Muscle layer of colon (tissue), 2 donors: Measurements from ENCODE around the gene AKAP13.

Source experiments
- H3K27ac ChIP-seq: one replicate; pipeline ENCODE4 v1.7.0; 2013; ENCODE audit warnings: low read depth, mild to moderate bottlenecking, low read length, moderate library complexity
- H3K27me3 ChIP-seq, 2 donors: one replicate each; pipeline ENCODE4 v1.7.0; 2013; ENCODE audit warnings: low read length in 2 of 2, mild to moderate bottlenecking in 2 of 2; ENCODE audit not compliant: insufficient read depth in 2 of 2, control insufficient read depth in 1 of 2
- H3K36me3 ChIP-seq: one replicate; pipeline ENCODE4 v1.7.0; 2013; ENCODE audit warnings: mild to moderate bottlenecking, low read length; ENCODE audit not compliant: insufficient read depth
- H3K4me1 ChIP-seq: one replicate; pipeline ENCODE4 v1.7.0; 2013; ENCODE audit warnings: mild to moderate bottlenecking, low read length; ENCODE audit not compliant: insufficient read depth
- H3K4me3 ChIP-seq, 2 donors: one replicate each; pipeline ENCODE4 v1.7.0; 2013; ENCODE audit warnings: low read length in 2 of 2, low read depth in 1 of 2, mild to moderate bottlenecking in 1 of 2, moderate library complexity in 1 of 2
- H3K9ac ChIP-seq: one replicate; pipeline ENCODE4 v1.7.0; 2013; ENCODE audit warnings: low read length
- H3K9me3 ChIP-seq: one replicate; pipeline ENCODE4 v1.7.0; 2013; ENCODE audit warnings: mild to moderate bottlenecking, low read length
- donor health status: abdominal sarcoma.
- donor health status: Adenocarcinoma of cecum.

AKAP13 gene

DNA sequence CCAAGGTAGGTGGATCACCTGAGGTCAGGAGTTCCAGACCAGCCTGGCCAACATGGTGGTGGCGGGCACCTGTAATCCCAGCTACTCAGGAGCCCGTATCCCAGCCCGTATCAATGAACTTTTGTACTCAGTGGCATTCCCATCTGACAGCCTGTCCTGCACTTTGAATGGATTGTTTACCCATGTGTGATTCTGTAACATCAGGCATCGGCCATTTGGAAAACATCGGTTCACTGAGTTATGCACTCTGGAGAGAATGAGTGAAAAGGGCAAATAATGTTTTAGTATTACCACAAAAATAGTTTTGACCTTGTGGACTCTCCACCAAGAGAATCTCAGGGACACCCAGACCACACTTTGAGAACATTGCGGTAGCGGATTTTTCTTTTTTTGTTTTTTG, 400.7 kb downstream of the AKAP13 start:
- Histone ChIP-seq H3K9me3 (no peaks in the 10 kb centered on the region), H3K4me3 (no peak overlapping the region), H3K27me3 (no peaks in the 10 kb centered on the region), H3K27ac (no peak overlapping the region), H3K9ac (no peak overlapping the region), H3K4me1 (peaks cover 7% of the 10 kb centered on the region), H3K36me3 (no peaks in the 10 kb centered on the region)

DNA sequence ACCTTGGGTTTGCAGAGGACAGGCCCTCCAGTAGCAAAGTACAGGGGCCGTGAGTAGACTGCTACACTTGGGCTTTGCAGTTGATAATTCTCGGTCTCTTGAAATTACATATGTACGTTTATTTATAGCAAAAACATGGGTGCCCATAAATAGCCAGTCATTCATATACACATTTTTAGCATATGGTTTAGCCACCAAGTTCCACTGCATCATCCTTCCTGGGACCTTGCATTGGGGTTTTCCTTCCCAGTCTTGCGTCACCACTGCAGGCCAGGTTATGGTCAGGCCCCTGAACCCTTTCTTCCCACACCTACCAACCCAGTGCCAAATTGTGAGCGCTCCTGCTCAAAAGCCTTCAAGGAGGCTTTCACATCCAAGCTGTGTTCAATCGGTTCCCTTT, 401.7 kb downstream of the AKAP13 start:
- H3K4me1 ChIP-seq: peaks cover 14% of the 10 kb centered on the region
- no peak overlapping the region for H3K27ac ChIP-seq
- H3K36me3 ChIP-seq: no peaks in the 10 kb centered on the region
- H3K27me3 ChIP-seq: no peaks in the 10 kb centered on the region
- no peak overlapping the region for H3K9ac ChIP-seq
- H3K9me3 ChIP-seq: no peaks in the 10 kb centered on the region
- H3K4me3 ChIP-seq: no peak overlapping the region

DNA sequence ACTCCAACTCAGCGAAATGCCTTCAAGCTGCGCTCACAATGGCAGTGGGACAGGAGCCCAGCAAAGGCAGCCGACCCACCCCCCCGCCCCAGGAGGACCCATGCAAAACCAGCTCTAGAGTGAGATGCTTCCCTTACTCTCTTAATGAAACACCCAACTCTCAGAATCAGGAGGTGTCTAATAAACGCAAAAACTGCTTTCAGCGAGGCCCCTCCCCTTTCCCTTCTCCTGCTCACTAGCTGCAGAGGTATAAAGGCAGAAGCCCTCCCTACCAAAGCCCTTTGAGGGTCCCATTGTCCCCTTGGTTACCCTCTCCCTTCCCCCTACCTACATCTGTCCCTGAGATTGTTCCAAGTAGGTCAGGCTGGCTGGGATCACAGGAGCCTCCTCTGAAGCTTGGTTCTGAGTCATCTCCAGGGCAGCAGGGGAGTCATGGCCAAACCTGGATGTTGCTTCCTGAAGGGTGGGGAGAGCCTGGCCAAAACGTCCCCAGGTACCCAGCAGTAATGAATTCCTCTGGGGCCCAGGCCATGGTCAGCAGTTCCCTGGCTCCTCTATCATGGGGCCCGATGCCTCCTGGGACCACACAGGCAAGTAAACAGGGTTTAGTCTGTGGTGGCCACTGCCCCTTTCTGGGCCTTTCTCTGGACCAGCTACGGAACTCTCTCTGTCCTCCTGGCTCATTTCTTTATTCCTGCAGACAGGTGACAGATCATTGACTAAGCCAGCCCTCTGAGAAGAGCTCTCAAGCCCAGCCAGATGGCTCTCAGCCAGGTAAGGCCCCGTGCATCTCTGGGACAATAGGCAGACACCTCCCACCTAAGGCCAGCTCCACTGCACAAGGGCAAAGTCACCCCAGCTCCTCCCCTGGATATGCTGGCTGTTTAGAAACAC, 405.7 kb downstream of the AKAP13 start:
- H3K36me3 ChIP-seq: no peaks in the 10 kb centered on the region
- H3K9ac ChIP-seq: no peak overlapping the region
- H3K9me3 ChIP-seq: no peaks in the 10 kb centered on the region
- H3K27me3 ChIP-seq: no peaks in the 10 kb centered on the region
- H3K27ac ChIP-seq: no peak overlapping the region
- peaks cover 14% of the 10 kb centered on the region for H3K4me1 ChIP-seq
- H3K4me3 ChIP-seq: no peak overlapping the region

DNA sequence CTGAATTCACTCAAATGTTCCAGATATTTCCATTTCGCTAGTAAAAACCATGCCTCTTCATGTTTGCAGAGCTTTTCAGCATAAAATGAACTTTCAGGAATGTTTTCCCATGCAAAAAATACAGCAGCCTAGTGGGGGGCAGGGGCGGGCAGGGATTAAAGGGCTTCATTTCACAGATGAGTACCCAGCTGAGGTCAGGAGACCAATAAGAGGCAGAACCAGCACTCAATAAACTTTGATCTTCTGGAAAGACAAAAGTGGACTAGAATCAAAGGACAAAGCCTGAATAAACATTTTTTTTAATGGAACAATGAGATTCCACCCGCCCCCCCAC, 406.3 kb downstream of the AKAP13 start:
- peaks cover 14% of the 10 kb centered on the region for H3K4me1 ChIP-seq
- H3K9me3 ChIP-seq: no peaks in the 10 kb centered on the region
- H3K27ac ChIP-seq: no peak overlapping the region
- no peaks in the 10 kb centered on the region for H3K36me3 ChIP-seq
- no peak overlapping the region for H3K9ac ChIP-seq
- no peaks in the 10 kb centered on the region for H3K27me3 ChIP-seq
- no peak overlapping the region for H3K4me3 ChIP-seq

- Histone ChIP-seq H3K4me3 (no peak overlapping the region), H3K9ac (no peak overlapping the region), H3K9me3 (no peaks in the 10 kb centered on the region), H3K27ac (no peak overlapping the region), H3K36me3 (no peaks in the 10 kb centered on the region), H3K4me1 (peaks cover 25% of the 10 kb centered on the region), H3K27me3 (no peaks in the 10 kb centered on the region)
Measured at GRCh38 chr15:85788771-85789495, 408.5 kb downstream of the AKAP13 start.

GRCh38 chr15:85789496-85789875, 409.1 kb downstream of the AKAP13 start:
- Histone ChIP-seq H3K36me3 (no peaks in the 10 kb centered on the region), H3K4me3 (no peak overlapping the region), H3K27me3 (no peaks in the 10 kb centered on the region), H3K9me3 (no peaks in the 10 kb centered on the region), H3K4me1 (peaks cover 25% of the 10 kb centered on the region), H3K27ac (no peak overlapping the region), H3K9ac (no peak overlapping the region)

DNA sequence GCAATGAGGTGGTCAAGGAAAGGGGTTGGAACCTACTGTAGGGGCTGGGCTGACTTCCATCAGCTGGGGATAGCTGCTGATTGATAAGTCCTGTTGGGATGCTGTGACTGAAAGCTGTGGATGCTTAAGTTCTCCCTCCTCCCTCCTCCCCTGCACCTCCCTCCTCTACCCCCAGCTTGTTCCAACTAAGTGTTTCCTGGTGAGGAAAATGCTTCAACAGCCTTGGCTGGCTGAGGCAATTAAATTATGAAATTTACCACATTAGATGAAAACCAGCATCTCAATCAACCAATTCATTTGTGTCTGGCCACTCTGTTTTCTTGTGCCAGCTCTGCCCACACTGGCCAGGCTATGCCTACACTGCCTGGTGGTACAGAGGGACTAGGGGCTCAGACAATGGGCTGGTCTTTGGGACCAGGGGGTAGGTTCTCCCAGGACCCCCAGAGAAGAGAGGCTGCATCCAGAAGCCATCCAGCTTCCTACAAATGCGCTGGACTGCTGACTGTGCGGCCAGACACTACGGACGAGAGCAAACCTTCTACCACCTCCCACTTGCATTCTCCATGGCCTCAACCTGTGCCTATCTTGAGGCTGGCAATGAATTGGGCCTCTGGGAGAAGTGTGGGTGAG, 411.8 kb downstream of the AKAP13 start:
- Histone ChIP-seq H3K27ac (no peak overlapping the region), H3K9ac (no peak overlapping the region)

GRCh38 chr15:85792912-85793590, 412.6 kb downstream of the AKAP13 start:
- no peak overlapping the region for H3K27ac ChIP-seq
- H3K4me1 ChIP-seq: peaks cover 19% of the 10 kb centered on the region
- H3K27me3 ChIP-seq: no peaks in the 10 kb centered on the region
- no peaks in the 10 kb centered on the region for H3K36me3 ChIP-seq
- no peak overlapping the region for H3K9ac ChIP-seq
- H3K9me3 ChIP-seq: no peaks in the 10 kb centered on the region
- peak overlapping the region; percentile 77 to 87 for H3K4me3 ChIP-seq

More for the DNA sequence above, 411.8 kb downstream of the AKAP13 start:
- Histone ChIP-seq H3K9me3 (no peaks in the 10 kb centered on the region), H3K4me3 (no peak overlapping the region), H3K36me3 (no peaks in the 10 kb centered on the region), H3K27me3 (no peaks in the 10 kb centered on the region), H3K4me1 (peaks cover 19% of the 10 kb centered on the region)

DNA sequence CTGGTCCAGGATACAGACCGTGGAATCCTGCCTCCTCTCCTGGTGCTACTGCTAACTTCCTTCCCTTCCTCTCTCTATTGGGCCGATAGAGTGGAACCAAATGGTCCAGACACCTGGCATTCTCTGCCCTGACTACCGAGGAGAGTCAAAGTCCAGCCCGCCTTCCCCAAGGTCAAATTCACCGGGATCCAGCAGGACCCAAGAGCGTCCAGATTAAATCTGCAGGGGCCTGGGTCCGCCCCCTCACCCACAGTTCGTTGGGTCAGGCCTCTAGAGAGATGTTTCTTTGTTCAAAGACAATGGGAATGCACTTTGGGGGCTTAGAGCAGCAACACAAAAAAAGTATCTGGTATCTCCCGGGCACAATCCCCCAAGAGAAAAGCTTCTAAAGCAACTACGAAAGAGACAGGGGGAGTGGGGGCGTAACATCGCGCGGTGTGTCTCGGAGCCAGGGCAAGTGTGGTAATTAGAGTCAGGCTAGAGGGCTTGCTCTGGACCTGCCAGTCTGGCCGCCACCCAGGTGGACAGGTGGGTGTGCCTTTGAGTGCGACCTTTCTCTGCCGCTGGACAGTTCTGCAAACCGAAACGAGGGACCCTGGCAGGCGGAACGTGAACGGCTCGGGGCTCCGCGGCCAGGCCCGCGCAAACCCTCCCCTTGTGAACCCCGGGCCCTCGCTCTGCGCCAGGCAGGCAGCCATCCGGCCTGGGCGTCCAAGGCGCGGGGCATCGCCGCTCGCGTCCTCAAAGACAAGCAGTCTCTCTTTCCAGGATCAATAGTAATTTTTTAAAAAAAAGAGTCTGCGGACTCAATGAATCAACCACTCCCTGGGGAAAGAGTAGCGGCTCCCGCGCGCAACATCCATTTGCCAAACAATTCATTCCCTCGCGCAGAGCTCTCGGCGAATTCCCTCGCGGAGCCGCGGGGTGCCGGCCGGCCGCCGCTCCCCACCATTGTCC, 413.5 kb downstream of the AKAP13 start:
- peak overlapping the region; percentile 77 to 87 for H3K4me3 ChIP-seq
- no peaks in the 10 kb centered on the region for H3K36me3 ChIP-seq
- H3K9ac ChIP-seq: peak overlapping the region; percentile 57
- H3K4me1 ChIP-seq: peaks cover 19% of the 10 kb centered on the region
- H3K27ac ChIP-seq: peak overlapping the region; percentile 80
- H3K27me3 ChIP-seq: no peaks in the 10 kb centered on the region
- H3K9me3 ChIP-seq: no peaks in the 10 kb centered on the region

- Histone ChIP-seq H3K9me3 (no peaks in the 10 kb centered on the region), H3K27ac (peak within 1 kb of the TSS; percentile 80), H3K27me3 (no peaks in the 10 kb centered on the region), H3K36me3 (no peaks in the 10 kb centered on the region), H3K4me1 (peaks cover 19% of the 10 kb centered on the region), H3K9ac (peak within 1 kb of the TSS; percentile 57), H3K4me3 (peak within 1 kb of the TSS; percentile 77 to 87)
Measured at GRCh38 chr15:85794598-85795336, 414.4 kb downstream of the AKAP13 start, which contains the start of gene KLHL25. TSS of gene KLHL25 (minus strand) at chr15:85794925. CDS start at chr15:85769810, 25,115 bp downstream.
